Measurements from ENCODE around the gene BUB1.

DNA sequence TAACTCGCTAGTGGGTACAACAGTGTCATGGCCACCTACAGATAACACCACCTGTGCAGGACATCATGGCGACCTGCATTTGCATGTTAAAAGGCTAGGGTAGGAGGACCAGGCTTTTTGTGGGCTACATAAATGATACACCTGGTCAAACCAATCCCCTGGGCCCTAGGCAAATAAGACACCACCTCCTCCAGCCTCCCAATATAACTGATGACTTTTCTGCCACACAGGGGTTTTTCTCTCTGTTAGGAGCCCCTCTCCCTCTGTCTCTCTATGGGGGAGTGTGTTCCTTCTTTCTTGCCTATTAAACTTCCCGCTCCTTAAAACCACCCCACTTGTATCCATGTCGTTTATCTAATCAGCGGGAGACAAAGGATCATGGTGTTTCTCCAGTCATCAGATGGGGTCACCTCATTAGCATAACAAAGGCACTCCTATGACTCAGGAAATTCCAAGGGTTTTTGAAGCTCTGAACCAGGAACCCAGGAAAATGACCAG lies 10.8 kb upstream of the BUB1 start:
- no peak for TF ChIP-seq POLR2AphosphoS5 (IDR thresholded peaks at IDR 0.05; ENCODE audit: borderline replicate concordance, low read depth, low read length)
- no peak for TF ChIP-seq EZH2 (IDR thresholded peaks at IDR 0.05)
- TF ChIP-seq FOXP2 (optimal IDR thresholded peaks at IDR 0.05; ENCODE audit: control extremely low read depth, extremely low read length, insufficient read depth): no peak
